ENCODE measurements around the gene HVCN1. TPM values are rescaled to one million over a fixed set of nuclear protein-coding genes. Genes with fewer than 3 reads are reported as not detected.
"Not testable (repeated sequence)": the region's sequence is repeated elsewhere in the genome, so short reads cannot be mapped to it uniquely, and the experiment has no call there.

HVCN1 gene
- total RNA-seq, 2 experiments from 2014 or later, result 4.4 to 4.7 TPM

GRCh38 chr12:110615171-110615570, 73.7 kb downstream of the HVCN1 start:
- intact Hi-C loops (cut with DNase I, micrococcal nuclease), result loop anchor here (2.0 to 10.0 kb wide), 5 partner anchors 128 to 490 kb away; partner anchors contain the start of genes ATP2A2 (in 1 of the 2), IFT81 (in 1 of the 2) and PPP1CC (in 1 of the 2)
- Mint-ChIP-seq H3K27me3 (no peaks in the 10 kb centered on the region), H3K4me3 (peak overlapping the region; percentile 44), H3K27ac (no peak overlapping the region), H3K4me1 (peaks cover 23% of the 10 kb centered on the region), H3K9me3 (ENCODE audit: low read depth) (no peaks in the 10 kb centered on the region), H3K36me3 (ENCODE audit: low read depth) (no peaks in the 10 kb centered on the region)
- ChIA-PET CTCF (interaction anchor here (0.6 to 2.9 kb wide), 9 partner anchors 13 to 211 kb away, joined by 3 to 21 read pairs (median 4); partner anchors contain the start of gene ARPC3), POLR2A (interaction anchor here (0.6 to 1.2 kb wide), 3 partner anchors 34 to 184 kb away, joined by 3 to 6 read pairs (median 3); partner anchors contain the start of gene GPN3)
- DNase-seq, result no peak
- no peak for ATAC-seq

- Mint-ChIP-seq H3K27me3 (no peaks in the 10 kb centered on the region), H3K9me3 (ENCODE audit: low read depth) (no peaks in the 10 kb centered on the region), H3K27ac (peak within 1 kb of the TSS; percentile 67), H3K36me3 (ENCODE audit: low read depth) (no peaks in the 10 kb centered on the region), H3K4me1 (peaks cover 12% of the 10 kb centered on the region), H3K4me3 (peak within 1 kb of the TSS; percentile 78)
- peak; percentile 99 for ATAC-seq
- peak; percentile 99 for DNase-seq
- intact Hi-C loops (cut with DNase I, micrococcal nuclease), result loop anchor here in 1 of 2 experiments (1.0 to 10.0 kb wide), 9 partner anchors 31 to 489 kb away; partner anchors contain the start of genes ARPC3, ATP2A2, FAM216A and GPN3
- ChIA-PET CTCF (interaction anchor here (0.7 to 2.9 kb wide), 7 partner anchors 13 to 212 kb away, joined by 3 to 21 read pairs (median 5); partner anchors contain the start of genes ARPC3, FAM216A and GPN3), POLR2A (interaction anchor here (0.7 to 1.2 kb wide), 4 partner anchors 33 to 146 kb away, joined by 3 to 9 read pairs (median 6); partner anchors contain the start of genes GPN3, RAD9B and VPS29)
Measured at GRCh38 chr12:110613771-110614684, 74.9 kb downstream of the HVCN1 start, which contains the start of gene TCTN1. TSS of gene TCTN1 (plus strand) at chr12:110614129. CDS start at chr12:110614183, 54 bp downstream.

GRCh38 chr12:110613071-110613770, 75.7 kb downstream of the HVCN1 start:
- Mint-ChIP-seq H3K36me3 (ENCODE audit: low read depth) (no peaks in the 10 kb centered on the region), H3K4me1 (peaks cover 12% of the 10 kb centered on the region), H3K27me3 (no peaks in the 10 kb centered on the region), H3K27ac (peak overlapping the region; percentile 67), H3K9me3 (ENCODE audit: low read depth) (no peaks in the 10 kb centered on the region), H3K4me3 (peak overlapping the region; percentile 78)
- no peak for DNase-seq
- ChIA-PET CTCF (interaction anchor here (1.4 to 2.9 kb wide), 6 partner anchors 12 to 163 kb away, joined by 3 to 21 read pairs (median 5); partner anchors contain the start of genes ARPC3, FAM216A and GPN3), POLR2A (interaction anchor here (0.7 to 1.2 kb wide), 4 partner anchors 32 to 145 kb away, joined by 3 to 9 read pairs (median 6); partner anchors contain the start of genes GPN3, RAD9B and VPS29)
- no peak for ATAC-seq
- intact Hi-C loops (cut with DNase I, micrococcal nuclease), result loop anchor here in 1 of 2 experiments (5.0 to 10.0 kb wide), 2 partner anchors 274 to 328 kb away; partner anchors contain the start of gene ATP2A2

GRCh38 chr12:110606253-110606611, 82.7 kb downstream of the HVCN1 start:
- Mint-ChIP-seq H3K27me3 (no peaks in the 10 kb centered on the region), H3K36me3 (ENCODE audit: low read depth) (no peaks in the 10 kb centered on the region), H3K4me3 (peak overlapping the region; percentile 73), H3K4me1 (peaks cover 8% of the 10 kb centered on the region), H3K9me3 (ENCODE audit: low read depth) (no peaks in the 10 kb centered on the region), H3K27ac (peak overlapping the region; percentile 89)
- ATAC-seq (no peak), DNase-seq (no peak)
- CTCF ChIA-PET, result interaction anchor here (0.8 to 15.3 kb wide), 8 partner anchors 13 to 502 kb away, joined by 3 to 240 read pairs (median 4); partner anchors contain the start of genes FAM216A, RAD9B and VPS29
- intact Hi-C loops (cut with DNase I, micrococcal nuclease), result no loop called here
- POLR2A ChIA-PET, result interaction anchor here (0.6 to 1.3 kb wide), 3 partner anchors 52 to 138 kb away, joined by 4 to 6 read pairs (median 4); partner anchors contain the start of genes GPN3 and RAD9B

GRCh38 chr12:110602085-110602814, 86.7 kb downstream of the HVCN1 start:
- ATAC-seq, result peak; percentile 86
- H3K27me3 Mint-ChIP-seq; H3K36me3 Mint-ChIP-seq (ENCODE audit: low read depth); H3K4me3 Mint-ChIP-seq; H3K9me3 Mint-ChIP-seq (ENCODE audit: low read depth); POLR2A ChIA-PET: not testable (repeated sequence)
- DNase-seq, result peak; percentile 58
- peaks cover 14% of the 10 kb centered on the region for H3K4me1 Mint-ChIP-seq
- intact Hi-C loops (cut with DNase I, micrococcal nuclease), result loop anchor here (1.0 to 5.0 kb wide), 11 partner anchors 90 to 501 kb away; partner anchors contain the start of genes ARPC3 (in 2 of the 2), ANAPC7 (in 1 of the 2), FAM216A (in 1 of the 2) and GPN3 (in 1 of the 2)
- peak overlapping the region; percentile 31 for H3K27ac Mint-ChIP-seq
- CTCF ChIA-PET, result interaction anchor here (0.6 to 15.3 kb wide), 47 partner anchors 8 to 505 kb away, joined by 3 to 240 read pairs (median 5); partner anchors contain the start of genes ARPC3, CCDC63, FAM216A and GPN3

GRCh38 chr12:110600254-110600653, 88.7 kb downstream of the HVCN1 start:
- intact Hi-C loops (cut with DNase I, micrococcal nuclease), result loop anchor here (1.0 to 5.0 kb wide), 3 partner anchors 48 to 198 kb away; partner anchors contain the start of gene ANAPC7 (in 1 of the 2)
- Mint-ChIP-seq H3K27ac (peak overlapping the region; percentile 13), H3K36me3 (ENCODE audit: low read depth) (no peaks in the 10 kb centered on the region), H3K27me3 (no peaks in the 10 kb centered on the region), H3K9me3 (ENCODE audit: low read depth) (no peaks in the 10 kb centered on the region), H3K4me1 (peaks cover 9% of the 10 kb centered on the region), H3K4me3 (no peak overlapping the region)
- ATAC-seq, result peak; percentile 35
- no peak for DNase-seq
- CTCF ChIA-PET, result interaction anchor here (0.5 to 15.3 kb wide), 28 partner anchors 10 to 227 kb away, joined by 3 to 240 read pairs (median 13); partner anchors contain the start of genes ARPC3, FAM216A, GPN3 and RAD9B
- POLR2A ChIA-PET, result interaction anchor here (0.5 to 1.1 kb wide), 4 partner anchors 32 to 227 kb away, joined by 3 to 9 read pairs (median 6); partner anchors contain the start of genes ARPC3, FAM216A and GPN3

GRCh38 chr12:110599334-110599733, 89.6 kb downstream of the HVCN1 start:
- DNase-seq, result no peak
- intact Hi-C loops (cut with DNase I, micrococcal nuclease), result no loop called here
- no peaks in the 10 kb centered on the region for H3K27me3 Mint-ChIP-seq
- ATAC-seq, result no peak
- no peaks in the 10 kb centered on the region for H3K36me3 Mint-ChIP-seq (ENCODE audit: low read depth)
- no peaks in the 10 kb centered on the region for H3K9me3 Mint-ChIP-seq (ENCODE audit: low read depth)
- H3K27ac Mint-ChIP-seq, result peak overlapping the region; percentile 26
- CTCF ChIA-PET, result interaction anchor here (0.6 to 15.3 kb wide), 13 partner anchors 9 to 214 kb away, joined by 3 to 240 read pairs (median 37); partner anchors contain the start of genes ARPC3, FAM216A, GPN3 and RAD9B
- H3K4me3 Mint-ChIP-seq, result no peak overlapping the region
- POLR2A ChIA-PET, result no interaction called here
- peaks cover 9% of the 10 kb centered on the region for H3K4me1 Mint-ChIP-seq

Other genes with a start within 250 kb of the HVCN1 start
- 100 to 1,000 TPM; 244 to 422 TPM for gene ARPC3, start 238.8 kb downstream of the HVCN1 start, total RNA-seq
- 10 to 100 TPM; 37.8 to 62.0 TPM for gene GPN3, start 220.9 kb downstream of the HVCN1 start, total RNA-seq
- 10 to 100 TPM; 55.2 to 57.5 TPM for gene FAM216A, start 220.3 kb downstream of the HVCN1 start, total RNA-seq
- 100 to 1,000 TPM in 1 of 2 experiments, 10 to 100 TPM in 1; 84.4 to 103 TPM for gene VPS29, start 187.0 kb downstream of the HVCN1 start, total RNA-seq
- gene RAD9B, start 186.8 kb downstream of the HVCN1 start, total RNA-seq, result 1 to 10 TPM; 1.5 to 2.2 TPM
- gene PPTC7, start 105.8 kb downstream of the HVCN1 start, total RNA-seq, result 10 to 100 TPM; 33.4 to 36.5 TPM
- 1 to 10 TPM; 7.2 to 7.3 TPM for gene TCTN1, start 75.0 kb downstream of the HVCN1 start, total RNA-seq
- 100 to 1,000 TPM; 201 to 283 TPM for gene PPP1CC, start 53.8 kb upstream of the HVCN1 start, total RNA-seq
- gene CCDC63, start 157.9 kb upstream of the HVCN1 start, total RNA-seq, result not detected
- gene MYL2, start 231.5 kb upstream of the HVCN1 start, total RNA-seq, result not detected